ENCODE measurements around the gene SLC12A9. TPM values are rescaled to one million over a fixed set of nuclear protein-coding genes. Genes with fewer than 3 reads are reported as not detected.

Gene SLC12A9
- total RNA-seq, 1 donor from 2014 or later = 27.7 TPM

DNA sequence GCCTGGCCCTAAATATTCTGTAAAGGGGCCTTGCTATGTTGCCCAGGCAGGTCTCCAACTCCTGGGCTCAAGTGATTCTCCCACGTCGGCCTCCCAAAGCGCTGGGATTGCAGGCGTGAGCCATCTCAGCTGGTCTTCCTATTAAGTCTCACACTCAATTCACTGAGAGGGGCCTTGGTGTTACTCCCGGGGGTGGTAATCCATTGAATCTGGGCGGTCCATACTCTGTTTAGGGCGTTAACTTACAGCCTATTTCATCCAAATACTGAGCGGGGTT is 21.7 kb downstream of the SLC12A9 start:
- H3K27me3 Mint-ChIP-seq (ENCODE audit: low read depth) = peaks cover 3% of the 10 kb centered on the region
- DNase-seq (ENCODE audit: low read depth, low spot score) = no peak
- peaks cover 44% of the 10 kb centered on the region for H3K4me1 Mint-ChIP-seq
- H3K36me3 Mint-ChIP-seq (ENCODE audit: low read depth) = peaks cover 26% of the 10 kb centered on the region
- peak overlapping the region; percentile 100 for H3K4me3 Mint-ChIP-seq
- peak overlapping the region; percentile 98 for H3K27ac Mint-ChIP-seq (ENCODE audit: unreplicated experiment)
- TF ChIP-seq, protein P1, sequence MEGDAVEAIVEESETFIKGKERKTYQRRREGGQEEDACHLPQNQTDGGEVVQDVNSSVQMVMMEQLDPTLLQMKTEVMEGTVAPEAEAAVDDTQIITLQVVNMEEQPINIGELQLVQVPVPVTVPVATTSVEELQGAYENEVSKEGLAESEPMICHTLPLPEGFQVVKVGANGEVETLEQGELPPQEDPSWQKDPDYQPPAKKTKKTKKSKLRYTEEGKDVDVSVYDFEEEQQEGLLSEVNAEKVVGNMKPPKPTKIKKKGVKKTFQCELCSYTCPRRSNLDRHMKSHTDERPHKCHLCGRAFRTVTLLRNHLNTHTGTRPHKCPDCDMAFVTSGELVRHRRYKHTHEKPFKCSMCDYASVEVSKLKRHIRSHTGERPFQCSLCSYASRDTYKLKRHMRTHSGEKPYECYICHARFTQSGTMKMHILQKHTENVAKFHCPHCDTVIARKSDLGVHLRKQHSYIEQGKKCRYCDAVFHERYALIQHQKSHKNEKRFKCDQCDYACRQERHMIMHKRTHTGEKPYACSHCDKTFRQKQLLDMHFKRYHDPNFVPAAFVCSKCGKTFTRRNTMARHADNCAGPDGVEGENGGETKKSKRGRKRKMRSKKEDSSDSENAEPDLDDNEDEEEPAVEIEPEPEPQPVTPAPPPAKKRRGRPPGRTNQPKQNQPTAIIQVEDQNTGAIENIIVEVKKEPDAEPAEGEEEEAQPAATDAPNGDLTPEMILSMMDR (conservative IDR thresholded peaks at IDR 0.05) = no peak
- H3K9me3 Mint-ChIP-seq = no peaks in the 10 kb centered on the region

GRCh38 chr7:100874577-100875355 is 22.3 kb downstream of the SLC12A9 start, which contains the start of gene SRRT:
SRRT (plus strand) TSS chr7:100875103; CDS start chr7:100875591, 488 bp downstream.
- peak; percentile 98 for DNase-seq (ENCODE audit: low read depth, low spot score)
- peak within 1 kb of the TSS; percentile 100 for H3K4me3 Mint-ChIP-seq

GRCh38 chr7:100875356-100875751 is 22.8 kb downstream of the SLC12A9 start:
- peaks cover 6% of the 10 kb centered on the region for H3K27me3 Mint-ChIP-seq (ENCODE audit: low read depth)
- H3K4me3 Mint-ChIP-seq = peak overlapping the region; percentile 100
- H3K36me3 Mint-ChIP-seq (ENCODE audit: low read depth) = peaks cover 32% of the 10 kb centered on the region
- H3K9me3 Mint-ChIP-seq = no peaks in the 10 kb centered on the region
- TF ChIP-seq, protein P1 (conservative IDR thresholded peaks at IDR 0.05) = no peak
- H3K27ac Mint-ChIP-seq (ENCODE audit: unreplicated experiment) = peak overlapping the region; percentile 98
- no peak for DNase-seq (ENCODE audit: low read depth, low spot score)
- peaks cover 52% of the 10 kb centered on the region for H3K4me1 Mint-ChIP-seq

More at GRCh38 chr7:100874577-100875355, 22.3 kb downstream of the SLC12A9 start, which contains the start of gene SRRT:
- TF ChIP-seq, protein P1 (conservative IDR thresholded peaks at IDR 0.05) = peak; percentile 55
- H3K4me1 Mint-ChIP-seq = peaks cover 48% of the 10 kb centered on the region
- peaks cover 29% of the 10 kb centered on the region for H3K36me3 Mint-ChIP-seq (ENCODE audit: low read depth)
- no peaks in the 10 kb centered on the region for H3K9me3 Mint-ChIP-seq
- peaks cover 3% of the 10 kb centered on the region for H3K27me3 Mint-ChIP-seq (ENCODE audit: low read depth)
- H3K27ac Mint-ChIP-seq (ENCODE audit: unreplicated experiment) = peak within 1 kb of the TSS; percentile 98

GRCh38 chr7:100878013-100878412 is 25.5 kb downstream of the SLC12A9 start:
- Mint-ChIP-seq H3K36me3 (ENCODE audit: low read depth) (peaks cover 30% of the 10 kb centered on the region), H3K9me3 (no peaks in the 10 kb centered on the region), H3K4me1 (peaks cover 52% of the 10 kb centered on the region), H3K27me3 (ENCODE audit: low read depth) (peaks cover 6% of the 10 kb centered on the region), H3K4me3 (peak overlapping the region; percentile 81), H3K27ac (ENCODE audit: unreplicated experiment) (no peak overlapping the region)
- TF ChIP-seq, protein P1 (conservative IDR thresholded peaks at IDR 0.05) = no peak
- no peak for DNase-seq (ENCODE audit: low read depth, low spot score)

DNA sequence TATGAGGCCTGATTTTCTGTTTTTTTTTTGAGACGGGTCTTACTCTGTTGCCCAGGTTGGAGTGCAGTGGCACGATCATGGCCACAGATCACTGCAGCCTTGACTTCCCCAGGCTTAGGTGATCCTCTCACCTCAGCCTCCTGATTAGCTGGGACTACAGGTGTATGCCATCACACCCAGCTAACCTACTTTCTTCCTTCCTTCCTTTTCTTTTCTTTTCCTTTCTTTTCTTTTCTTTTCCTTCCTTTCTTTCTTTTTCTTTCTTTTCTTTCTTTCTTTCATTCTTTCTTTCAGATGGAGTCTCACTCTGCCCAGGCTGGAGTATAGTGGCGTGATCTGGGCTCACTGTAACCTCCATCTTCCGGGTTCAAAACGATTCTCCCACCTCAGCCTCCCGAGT is 26.2 kb downstream of the SLC12A9 start:
- peaks cover 52% of the 10 kb centered on the region for H3K4me1 Mint-ChIP-seq
- peaks cover 33% of the 10 kb centered on the region for H3K36me3 Mint-ChIP-seq (ENCODE audit: low read depth)
- TF ChIP-seq, protein P1 (conservative IDR thresholded peaks at IDR 0.05) = no peak
- peaks cover 6% of the 10 kb centered on the region for H3K27me3 Mint-ChIP-seq (ENCODE audit: low read depth)
- H3K4me3 Mint-ChIP-seq = peak overlapping the region; percentile 81
- DNase-seq (ENCODE audit: low read depth, low spot score) = no peak
- no peak overlapping the region for H3K27ac Mint-ChIP-seq (ENCODE audit: unreplicated experiment)
- no peaks in the 10 kb centered on the region for H3K9me3 Mint-ChIP-seq

Measured in neural crest cell (in vitro differentiated cells).